ENCODE measurements around the gene ARPC3.
"Not testable (repeated sequence)": the region's sequence is repeated elsewhere in the genome, so short reads cannot be mapped to it uniquely, and the experiment has no call there.

Gene ARPC3

GRCh38 chr12:110410086-110410485 lies 40.1 kb downstream of the ARPC3 start:
- DNase-seq, result not testable (repeated sequence)

GRCh38 chr12:110405126-110405662 lies 44.9 kb downstream of the ARPC3 start:
- not testable (repeated sequence) for DNase-seq

DNA sequence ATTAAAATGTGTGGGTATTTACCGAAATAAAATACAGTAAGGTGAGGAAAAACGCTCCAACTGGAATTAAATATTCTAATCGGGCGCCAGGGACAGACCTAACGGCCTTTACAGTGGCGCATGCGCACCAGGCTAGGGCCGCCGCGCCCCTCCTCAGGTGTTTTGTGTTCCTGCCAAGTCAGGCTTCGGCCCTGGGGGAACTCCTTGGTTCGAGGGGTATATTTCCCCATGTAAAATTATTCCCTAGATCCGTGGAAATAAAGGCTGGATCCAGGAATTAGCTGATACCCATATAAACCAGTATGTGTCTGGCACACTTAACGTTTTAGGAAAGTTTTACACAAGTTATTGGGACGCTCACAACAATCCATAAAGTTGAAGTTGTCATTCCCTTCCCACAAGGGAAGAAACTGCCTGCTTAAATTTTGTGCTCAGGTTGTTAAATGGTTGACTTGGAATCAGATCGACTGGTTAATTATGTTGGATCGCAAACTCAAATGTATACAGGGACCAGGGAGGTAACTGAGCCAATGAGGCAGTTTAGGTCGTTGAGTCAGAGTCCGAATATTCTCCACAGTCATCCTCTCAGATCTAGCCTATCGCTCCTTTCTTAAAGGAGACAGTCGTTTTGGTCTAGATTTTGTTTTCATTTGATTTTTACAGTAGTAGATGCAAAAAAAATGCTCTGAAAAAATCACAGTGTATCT lies 46.0 kb downstream of the ARPC3 start:
- DNase-seq, result peak; percentile 92

DNA sequence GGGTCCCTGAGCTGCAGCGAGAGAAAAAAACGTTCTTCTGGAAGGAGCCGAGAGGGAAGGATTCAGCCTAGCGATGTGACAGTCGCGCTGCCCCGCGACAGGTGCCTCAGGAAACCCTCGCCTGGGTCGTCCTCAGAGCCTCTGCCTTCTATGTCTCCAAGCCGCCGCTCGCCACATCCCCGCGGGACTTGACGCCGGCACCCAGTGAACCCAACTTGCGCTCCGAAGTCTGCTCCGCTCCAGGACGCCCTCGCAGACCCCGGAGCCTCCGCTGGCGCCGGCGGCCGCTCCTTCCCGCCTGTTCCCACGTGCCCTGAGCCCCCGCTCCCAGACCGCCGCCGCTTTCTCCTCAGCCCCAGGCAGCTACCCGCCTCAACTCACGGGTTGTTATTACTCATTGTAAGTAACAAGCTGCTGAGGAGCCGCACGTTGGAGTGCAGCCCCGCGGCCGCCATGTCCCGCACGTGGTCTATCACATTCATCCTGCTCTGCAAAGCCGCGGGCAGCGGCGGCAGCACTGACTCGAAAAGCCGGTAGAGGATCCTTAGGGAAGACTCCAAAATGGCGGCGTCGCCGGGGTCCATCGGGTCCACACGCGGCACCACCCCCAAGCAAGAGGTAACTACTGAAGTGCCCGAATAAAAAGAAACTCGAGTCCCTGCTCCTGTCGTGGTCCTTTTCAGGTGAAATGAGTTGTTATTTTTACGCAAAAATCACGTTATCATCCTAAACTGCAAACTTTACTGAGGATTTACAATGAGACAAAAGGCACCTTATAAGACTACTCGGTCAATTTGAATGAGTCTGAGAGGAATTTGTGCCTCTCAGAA lies 46.8 kb downstream of the ARPC3 start, which contains the start of gene ANAPC7:
Gene ANAPC7, minus strand, starts transcription at position 563 of the 830 bp plus-strand sequence. Its CDS starts 81 bp downstream, at position 482.
- DNase-seq, result peak; percentile 96

Data from eye (tissue), 1 donor.